ENCODE data around the gene NKD1.

NKD1 gene

GRCh38 chr16:50679266-50679665, 131.1 kb downstream of the NKD1 start:
- Histone ChIP-seq H3K9me3 (ENCODE audit: control insufficient read depth, low read length) (no peaks in the 10 kb centered on the region), H3K27me3 (replicated peaks; ENCODE audit: control insufficient read depth, insufficient read depth, low read length) (peaks cover 18% of the 10 kb centered on the region), H3K36me3 (ENCODE audit: control insufficient read depth, insufficient read depth, low read length, severe bottlenecking) (no peaks in the 10 kb centered on the region), H3K4me1 (ENCODE audit: control insufficient read depth, insufficient read depth, low read length) (no peaks in the 10 kb centered on the region), H3K9ac (ENCODE audit: low read length) (no peak overlapping the region), H3K4me3 (ENCODE audit: low read length) (no peak overlapping the region)
- DNase-seq (ENCODE audit: low read depth) = no peak

- Histone ChIP-seq H3K4me3 (ENCODE audit: low read length) (no peak overlapping the region), H3K36me3 (ENCODE audit: control insufficient read depth, insufficient read depth, low read length, severe bottlenecking) (no peaks in the 10 kb centered on the region), H3K9ac (ENCODE audit: low read length) (no peak overlapping the region), H3K27me3 (replicated peaks; ENCODE audit: control insufficient read depth, insufficient read depth, low read length) (peaks cover 18% of the 10 kb centered on the region), H3K9me3 (ENCODE audit: control insufficient read depth, low read length) (no peaks in the 10 kb centered on the region), H3K4me1 (ENCODE audit: control insufficient read depth, insufficient read depth, low read length) (no peaks in the 10 kb centered on the region)
- DNase-seq (ENCODE audit: low read depth) = no peak
Observed at GRCh38 chr16:50679676-50680555, 131.7 kb downstream of the NKD1 start.

GRCh38 chr16:50680556-50680893, 132.3 kb downstream of the NKD1 start:
- Histone ChIP-seq H3K4me1 (ENCODE audit: control insufficient read depth, insufficient read depth, low read length) (peaks cover 3% of the 10 kb centered on the region), H3K36me3 (ENCODE audit: control insufficient read depth, insufficient read depth, low read length, severe bottlenecking) (no peaks in the 10 kb centered on the region), H3K9me3 (ENCODE audit: control insufficient read depth, low read length) (no peaks in the 10 kb centered on the region), H3K9ac (ENCODE audit: low read length) (no peak overlapping the region), H3K27me3 (replicated peaks; ENCODE audit: control insufficient read depth, insufficient read depth, low read length) (peaks cover 13% of the 10 kb centered on the region), H3K4me3 (ENCODE audit: low read length) (no peak overlapping the region)
- DNase-seq (ENCODE audit: low read depth) = no peak

GRCh38 chr16:50681021-50681885, 133.1 kb downstream of the NKD1 start, which contains the start of gene SNX20:
Gene SNX20, minus strand, starts transcription at chr16:50681312. Its CDS starts 3,786 bp downstream, at chr16:50677526.
- Histone ChIP-seq H3K4me1 (ENCODE audit: control insufficient read depth, insufficient read depth, low read length) (peaks cover 3% of the 10 kb centered on the region), H3K9ac (ENCODE audit: low read length) (no peak within 1 kb of the TSS), H3K36me3 (ENCODE audit: control insufficient read depth, insufficient read depth, low read length, severe bottlenecking) (no peaks in the 10 kb centered on the region), H3K27me3 (replicated peaks; ENCODE audit: control insufficient read depth, insufficient read depth, low read length) (peaks cover 10% of the 10 kb centered on the region), H3K9me3 (ENCODE audit: control insufficient read depth, low read length) (no peaks in the 10 kb centered on the region), H3K4me3 (ENCODE audit: low read length) (no peak within 1 kb of the TSS)
- no peak for DNase-seq (ENCODE audit: low read depth)

GRCh38 chr16:50683689-50684374, 135.6 kb downstream of the NKD1 start:
- no peaks in the 10 kb centered on the region for H3K9me3 ChIP-seq (ENCODE audit: control insufficient read depth, low read length)
- H3K36me3 ChIP-seq (ENCODE audit: control insufficient read depth, insufficient read depth, low read length, severe bottlenecking) = no peaks in the 10 kb centered on the region
- peaks cover 20% of the 10 kb centered on the region for H3K27me3 ChIP-seq (replicated peaks; ENCODE audit: control insufficient read depth, insufficient read depth, low read length)
- peaks cover 3% of the 10 kb centered on the region for H3K4me1 ChIP-seq (ENCODE audit: control insufficient read depth, insufficient read depth, low read length)
- no peak overlapping the region for H3K4me3 ChIP-seq (ENCODE audit: low read length)
- no peak overlapping the region for H3K9ac ChIP-seq (ENCODE audit: low read length)
- DNase-seq (ENCODE audit: low read depth) = no peak

GRCh38 chr16:50684823-50685461, 136.7 kb downstream of the NKD1 start:
- H3K4me3 ChIP-seq (ENCODE audit: low read length) = no peak overlapping the region
- no peak for DNase-seq (ENCODE audit: low read depth)
- no peaks in the 10 kb centered on the region for H3K36me3 ChIP-seq (ENCODE audit: control insufficient read depth, insufficient read depth, low read length, severe bottlenecking)
- H3K4me1 ChIP-seq (ENCODE audit: control insufficient read depth, insufficient read depth, low read length) = peaks cover 3% of the 10 kb centered on the region
- no peaks in the 10 kb centered on the region for H3K9me3 ChIP-seq (ENCODE audit: control insufficient read depth, low read length)
- H3K9ac ChIP-seq (ENCODE audit: low read length) = no peak overlapping the region
- peaks cover 20% of the 10 kb centered on the region for H3K27me3 ChIP-seq (replicated peaks; ENCODE audit: control insufficient read depth, insufficient read depth, low read length)

GRCh38 chr16:50685462-50686063, 137.4 kb downstream of the NKD1 start:
- no peaks in the 10 kb centered on the region for H3K9me3 ChIP-seq (ENCODE audit: control insufficient read depth, low read length)
- no peak overlapping the region for H3K9ac ChIP-seq (ENCODE audit: low read length)
- peaks cover 20% of the 10 kb centered on the region for H3K27me3 ChIP-seq (replicated peaks; ENCODE audit: control insufficient read depth, insufficient read depth, low read length)
- no peak for DNase-seq (ENCODE audit: low read depth)
- H3K4me1 ChIP-seq (ENCODE audit: control insufficient read depth, insufficient read depth, low read length) = peaks cover 3% of the 10 kb centered on the region
- H3K36me3 ChIP-seq (ENCODE audit: control insufficient read depth, insufficient read depth, low read length, severe bottlenecking) = no peaks in the 10 kb centered on the region
- no peak overlapping the region for H3K4me3 ChIP-seq (ENCODE audit: low read length)

GRCh38 chr16:50688083-50688482, 139.9 kb downstream of the NKD1 start:
- H3K9ac ChIP-seq (ENCODE audit: low read length) = no peak overlapping the region
- H3K4me3 ChIP-seq (ENCODE audit: low read length) = no peak overlapping the region
- no peaks in the 10 kb centered on the region for H3K36me3 ChIP-seq (ENCODE audit: control insufficient read depth, insufficient read depth, low read length, severe bottlenecking)
- no peak for DNase-seq (ENCODE audit: low read depth)
- H3K9me3 ChIP-seq (ENCODE audit: control insufficient read depth, low read length) = no peaks in the 10 kb centered on the region
- peaks cover 17% of the 10 kb centered on the region for H3K27me3 ChIP-seq (replicated peaks; ENCODE audit: control insufficient read depth, insufficient read depth, low read length)
- H3K4me1 ChIP-seq (ENCODE audit: control insufficient read depth, insufficient read depth, low read length) = peaks cover 3% of the 10 kb centered on the region

- no peak for DNase-seq (ENCODE audit: low read depth)
- Histone ChIP-seq H3K4me3 (ENCODE audit: low read length) (no peak overlapping the region), H3K9ac (ENCODE audit: low read length) (no peak overlapping the region), H3K36me3 (ENCODE audit: control insufficient read depth, insufficient read depth, low read length, severe bottlenecking) (no peaks in the 10 kb centered on the region), H3K4me1 (ENCODE audit: control insufficient read depth, insufficient read depth, low read length) (peaks cover 3% of the 10 kb centered on the region), H3K9me3 (ENCODE audit: control insufficient read depth, low read length) (no peaks in the 10 kb centered on the region), H3K27me3 (replicated peaks; ENCODE audit: control insufficient read depth, insufficient read depth, low read length) (peaks cover 17% of the 10 kb centered on the region)
Observed at GRCh38 chr16:50688867-50689266, 140.7 kb downstream of the NKD1 start.

GRCh38 chr16:50690177-50690576, 142.0 kb downstream of the NKD1 start:
- Histone ChIP-seq H3K4me3 (ENCODE audit: low read length) (no peak overlapping the region), H3K4me1 (ENCODE audit: control insufficient read depth, insufficient read depth, low read length) (peaks cover 3% of the 10 kb centered on the region), H3K36me3 (ENCODE audit: control insufficient read depth, insufficient read depth, low read length, severe bottlenecking) (no peaks in the 10 kb centered on the region), H3K9me3 (ENCODE audit: control insufficient read depth, low read length) (no peaks in the 10 kb centered on the region), H3K9ac (ENCODE audit: low read length) (no peak overlapping the region), H3K27me3 (replicated peaks; ENCODE audit: control insufficient read depth, insufficient read depth, low read length) (peaks cover 20% of the 10 kb centered on the region)
- DNase-seq (ENCODE audit: low read depth) = no peak
